ENCODE measurements around the gene ALOXE3. TPM values are rescaled to one million over a fixed set of nuclear protein-coding genes. Genes with fewer than 3 reads are reported as not detected.
A peak's percentile ranks its signal among the peaks of the same experiment; 100 is the strongest.

ALOXE3 gene
- total and polyA plus RNA-seq, 4 donors, result 0.12 to 0.68 (median 0.28) TPM; not detected in 1

DNA sequence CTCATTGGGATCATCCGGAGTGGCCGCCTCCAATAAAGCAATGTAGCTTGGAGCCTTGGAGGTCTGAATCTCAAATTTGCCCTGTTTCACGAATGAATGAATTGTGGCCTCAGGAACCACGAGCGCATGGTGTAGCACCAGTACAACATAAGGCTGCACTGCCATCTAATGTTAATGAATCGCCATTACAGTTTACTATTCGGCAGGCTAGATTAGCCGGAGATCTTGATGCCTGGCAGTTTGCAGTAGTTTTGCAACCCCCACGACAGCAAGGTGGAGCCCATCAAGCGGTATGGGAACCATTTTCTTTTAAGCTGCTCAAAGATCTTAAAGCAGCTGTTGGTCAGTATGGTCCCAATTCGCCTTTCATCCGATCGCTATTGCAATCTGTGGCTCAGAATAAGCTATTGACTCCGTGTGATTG is 60.6 kb downstream of the ALOXE3 start:
- H3K4me1 ChIP-seq (ENCODE audit: control insufficient read depth in 5 of 5, insufficient read depth in 5 of 5, low read length in 5 of 5), result peaks cover 0 to 8% (median 2%) of the 10 kb centered on the region in 5 donors
- no peaks in the 10 kb centered on the region for H3K9me3 ChIP-seq (ENCODE audit: control insufficient read depth in 4 of 4, insufficient read depth in 3 of 4, low read length in 3 of 4)
- H3K27me3 ChIP-seq (ENCODE audit: control insufficient read depth in 3 of 3, insufficient read depth in 3 of 3, low read length in 2 of 3), result peaks cover 0 to 44% (median 34%) of the 10 kb centered on the region in 3 donors
- H3K36me3 ChIP-seq (ENCODE audit: control insufficient read depth in 4 of 4, insufficient read depth in 4 of 4, low read length in 4 of 4), result no peaks in the 10 kb centered on the region
- peak overlapping the region in 1 of 2 donors; percentile 21 for H3K27ac ChIP-seq (ENCODE audit: low read depth in 1 of 2, low read length in 1 of 2)
- WGBS, 2 donors, result 8 to 11% methylated on average over 14 of the region's 14 CpGs
- ATAC-seq (ENCODE audit: insufficient read depth, low FRiP score) (peak; percentile 68), DNase-seq (peak; percentile 62 to 87 (median 84))
- TF ChIP-seq, protein P1, sequence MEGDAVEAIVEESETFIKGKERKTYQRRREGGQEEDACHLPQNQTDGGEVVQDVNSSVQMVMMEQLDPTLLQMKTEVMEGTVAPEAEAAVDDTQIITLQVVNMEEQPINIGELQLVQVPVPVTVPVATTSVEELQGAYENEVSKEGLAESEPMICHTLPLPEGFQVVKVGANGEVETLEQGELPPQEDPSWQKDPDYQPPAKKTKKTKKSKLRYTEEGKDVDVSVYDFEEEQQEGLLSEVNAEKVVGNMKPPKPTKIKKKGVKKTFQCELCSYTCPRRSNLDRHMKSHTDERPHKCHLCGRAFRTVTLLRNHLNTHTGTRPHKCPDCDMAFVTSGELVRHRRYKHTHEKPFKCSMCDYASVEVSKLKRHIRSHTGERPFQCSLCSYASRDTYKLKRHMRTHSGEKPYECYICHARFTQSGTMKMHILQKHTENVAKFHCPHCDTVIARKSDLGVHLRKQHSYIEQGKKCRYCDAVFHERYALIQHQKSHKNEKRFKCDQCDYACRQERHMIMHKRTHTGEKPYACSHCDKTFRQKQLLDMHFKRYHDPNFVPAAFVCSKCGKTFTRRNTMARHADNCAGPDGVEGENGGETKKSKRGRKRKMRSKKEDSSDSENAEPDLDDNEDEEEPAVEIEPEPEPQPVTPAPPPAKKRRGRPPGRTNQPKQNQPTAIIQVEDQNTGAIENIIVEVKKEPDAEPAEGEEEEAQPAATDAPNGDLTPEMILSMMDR (IDR thresholded peaks at IDR 0.05; ENCODE audit: control extremely low read depth, extremely low read depth), result peak; percentile 90
- no peak overlapping the region for H3K9ac ChIP-seq (ENCODE audit: insufficient read depth in 1 of 2, low read length in 2 of 2)
- no peak overlapping the region for H3K4me3 ChIP-seq

DNA sequence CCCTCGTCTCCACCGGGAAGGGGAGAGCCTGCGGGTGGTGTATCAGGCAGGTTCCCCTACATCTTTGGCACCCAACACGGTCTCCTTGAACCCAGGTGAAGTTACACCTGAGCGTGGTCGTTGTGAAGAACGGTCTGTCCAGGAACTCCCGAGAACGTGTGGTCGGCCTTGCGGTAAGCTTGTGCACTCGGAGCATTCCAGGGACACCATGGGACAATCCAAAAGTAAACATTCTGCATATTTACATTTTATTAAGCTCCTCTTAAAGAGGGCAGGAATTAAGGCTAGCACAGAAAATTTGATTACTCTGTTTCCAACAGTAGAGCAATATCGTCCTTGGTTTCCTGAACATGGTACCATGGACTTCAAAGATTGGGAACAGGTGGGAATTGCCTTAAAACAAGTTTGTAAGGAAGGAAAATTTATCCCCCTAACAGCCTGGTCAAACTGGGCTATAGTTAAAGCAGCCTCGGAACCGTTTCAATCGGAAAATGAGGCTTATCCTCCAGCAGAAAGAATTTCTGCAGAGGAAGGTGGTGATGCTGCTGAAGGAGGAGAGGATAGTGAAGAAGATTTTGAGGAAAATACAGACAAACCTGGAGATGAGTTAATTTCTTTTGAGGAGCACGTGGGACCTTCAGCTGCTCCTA is 61.2 kb downstream of the ALOXE3 start:
- Histone ChIP-seq H3K4me3 (no peak overlapping the region), H3K4me1 (ENCODE audit: control insufficient read depth in 5 of 5, insufficient read depth in 5 of 5, low read length in 5 of 5) (peaks cover 0 to 8% (median 2%) of the 10 kb centered on the region in 5 donors), H3K36me3 (ENCODE audit: control insufficient read depth in 4 of 4, insufficient read depth in 4 of 4, low read length in 4 of 4) (no peaks in the 10 kb centered on the region), H3K27me3 (ENCODE audit: control insufficient read depth in 3 of 3, insufficient read depth in 3 of 3, low read length in 2 of 3) (peaks cover 0 to 38% (median 28%) of the 10 kb centered on the region in 3 donors), H3K9me3 (ENCODE audit: control insufficient read depth in 4 of 4, insufficient read depth in 3 of 4, low read length in 3 of 4) (no peaks in the 10 kb centered on the region), H3K27ac (ENCODE audit: low read depth in 1 of 2, low read length in 1 of 2) (peak overlapping the region in 1 of 2 donors; percentile 3), H3K9ac (ENCODE audit: insufficient read depth in 1 of 2, low read length in 2 of 2) (no peak overlapping the region)
- DNase-seq, result no peak
- TF ChIP-seq, protein P1 (IDR thresholded peaks at IDR 0.05; ENCODE audit: control extremely low read depth, extremely low read depth), result no peak
- no peak for ATAC-seq (ENCODE audit: insufficient read depth, low FRiP score)
- 61 to 71% methylated on average over 17 of the region's 17 CpGs for WGBS, 2 donors

DNA sequence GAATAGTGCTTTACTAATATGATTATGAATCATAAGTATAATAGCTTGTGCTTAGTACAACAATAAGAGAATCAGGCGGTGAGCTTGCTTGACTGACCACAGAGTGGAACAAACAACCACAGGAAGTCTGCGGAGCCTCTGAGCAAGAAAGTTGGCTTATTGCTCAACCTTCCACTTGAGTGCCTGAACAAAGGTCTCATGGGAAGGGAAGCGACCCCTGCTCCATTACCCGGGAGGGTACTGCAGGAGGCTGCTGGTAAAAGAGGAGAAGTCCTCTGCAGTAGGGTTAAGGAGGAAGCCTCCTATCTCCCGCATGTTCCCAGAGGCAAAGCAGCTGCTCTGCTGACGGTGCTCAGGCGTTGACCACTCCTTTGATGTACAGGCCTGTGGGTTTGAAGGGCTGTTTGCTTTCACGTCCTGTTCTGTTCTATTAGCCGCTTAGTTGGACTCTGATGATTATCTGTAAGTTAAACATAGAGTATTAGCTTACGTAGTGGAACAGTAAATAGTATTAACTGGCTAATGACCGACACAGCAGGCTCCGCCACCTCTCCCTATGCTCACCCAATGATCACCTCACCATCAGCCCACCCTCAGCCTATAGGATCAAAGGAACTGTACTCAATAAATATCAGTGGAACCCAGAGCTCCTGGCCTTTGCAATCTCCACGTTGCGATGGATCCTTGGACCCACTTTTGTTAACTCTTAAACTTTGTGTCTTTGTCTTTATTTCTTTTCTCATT is 61.9 kb downstream of the ALOXE3 start:
- peaks cover 0 to 33% (median 23%) of the 10 kb centered on the region in 3 donors for H3K27me3 ChIP-seq (ENCODE audit: control insufficient read depth in 3 of 3, insufficient read depth in 3 of 3, low read length in 2 of 3)
- DNase-seq, result peak in 2 of 3 donors; percentile 58 to 71
- no peak overlapping the region for H3K4me3 ChIP-seq
- no peaks in the 10 kb centered on the region for H3K9me3 ChIP-seq (ENCODE audit: control insufficient read depth in 4 of 4, insufficient read depth in 3 of 4, low read length in 3 of 4)
- ATAC-seq (ENCODE audit: insufficient read depth, low FRiP score), result peak; percentile 36
- TF ChIP-seq, protein P1 (IDR thresholded peaks at IDR 0.05; ENCODE audit: control extremely low read depth, extremely low read depth), result no peak
- peaks cover 0 to 8% (median 2%) of the 10 kb centered on the region in 5 donors for H3K4me1 ChIP-seq (ENCODE audit: control insufficient read depth in 5 of 5, insufficient read depth in 5 of 5, low read length in 5 of 5)
- 18 to 25% methylated on average over 14 of the region's 14 CpGs for WGBS, 2 donors
- H3K27ac ChIP-seq (ENCODE audit: low read depth in 1 of 2, low read length in 1 of 2), result peak overlapping the region in 1 of 2 donors; percentile 28
- H3K9ac ChIP-seq (ENCODE audit: insufficient read depth in 1 of 2, low read length in 2 of 2), result no peak overlapping the region
- no peaks in the 10 kb centered on the region for H3K36me3 ChIP-seq (ENCODE audit: control insufficient read depth in 4 of 4, insufficient read depth in 4 of 4, low read length in 4 of 4)

Data from lung (tissue), 12 donors.